ENCODE measurements around the gene TMEM130.
A peak's percentile ranks its signal among the peaks of the same experiment; 100 is the strongest.
"Not testable (repeated sequence)": the region's sequence is repeated elsewhere in the genome, so short reads cannot be mapped to it uniquely, and the experiment has no call there.

The TMEM130 gene

DNA sequence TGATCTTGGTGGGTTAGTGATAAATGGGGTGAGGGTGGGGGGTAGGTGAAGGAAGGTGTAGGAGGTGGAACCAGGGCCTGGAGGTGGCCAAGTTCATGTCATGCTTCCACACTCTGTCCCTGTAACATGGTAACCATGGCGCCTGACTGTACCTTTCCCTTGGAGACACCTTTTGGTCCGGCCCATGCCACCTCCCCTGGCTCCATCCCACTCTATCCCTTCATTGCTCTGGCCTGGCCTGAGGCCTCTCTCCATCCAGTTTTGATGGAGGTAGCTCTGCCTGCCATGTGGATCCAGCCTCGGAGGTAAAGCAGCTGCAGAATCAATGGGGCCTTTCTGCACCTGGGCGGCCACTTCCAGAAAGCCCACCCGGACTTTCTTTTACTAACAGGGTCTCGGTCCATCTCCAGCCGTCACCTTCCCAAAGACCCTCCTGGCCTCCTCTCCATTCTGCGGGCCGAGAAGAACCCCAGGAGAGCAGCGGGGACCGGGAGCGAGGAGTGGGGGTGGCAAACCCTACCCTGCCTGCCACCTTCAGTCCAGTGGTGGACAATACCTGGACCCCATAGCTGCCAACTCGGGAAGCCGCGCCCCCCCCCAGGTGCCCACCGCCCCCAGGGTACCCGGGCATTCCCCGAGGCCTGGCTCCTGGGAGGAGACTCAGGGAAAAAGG lies 8.0 kb upstream of the TMEM130 start:
- no peak for DNase-seq (ENCODE audit: low read depth in 2 of 2)

DNA sequence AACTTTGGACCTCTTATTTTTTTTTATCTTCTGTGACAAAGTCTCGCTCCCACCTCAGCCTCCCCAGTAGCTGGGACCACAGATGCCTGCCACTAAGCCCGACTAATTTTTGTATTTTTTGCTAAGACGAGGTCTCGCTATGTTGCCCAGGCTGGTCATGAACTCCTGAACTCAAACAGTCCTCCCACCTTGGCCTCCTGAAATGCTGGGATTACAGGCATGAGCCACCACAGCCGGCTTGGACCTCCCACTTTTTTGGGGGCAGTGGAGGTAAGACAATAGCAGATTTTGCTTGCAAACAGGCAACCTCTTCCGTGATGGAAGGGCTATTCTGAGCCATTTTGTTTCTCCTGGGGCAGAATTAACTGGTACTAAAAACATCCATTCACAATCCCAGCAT lies 7.3 kb upstream of the TMEM130 start:
- no peak for DNase-seq (ENCODE audit: low read depth in 2 of 2)

DNA sequence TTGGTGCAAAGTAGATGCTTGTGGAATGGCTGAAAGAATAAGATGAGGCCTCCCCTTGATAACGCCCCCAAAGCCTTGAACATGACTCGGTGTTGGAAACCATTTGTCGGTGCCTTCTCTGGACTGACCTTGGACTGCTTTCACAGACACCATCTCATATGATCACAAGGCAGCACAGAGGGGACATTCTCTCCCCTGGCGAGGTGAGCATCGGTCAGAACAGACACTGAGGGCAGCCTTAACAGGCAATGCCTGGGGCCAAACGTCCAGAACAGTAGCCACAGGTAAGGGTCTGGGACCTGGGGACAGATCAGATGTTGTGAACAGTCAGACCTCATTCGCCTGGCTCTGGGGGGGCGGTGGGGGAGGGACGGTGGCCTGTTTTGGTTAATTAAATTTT lies 5.7 kb upstream of the TMEM130 start:
- no peak for DNase-seq (ENCODE audit: low read depth in 2 of 2)

DNA sequence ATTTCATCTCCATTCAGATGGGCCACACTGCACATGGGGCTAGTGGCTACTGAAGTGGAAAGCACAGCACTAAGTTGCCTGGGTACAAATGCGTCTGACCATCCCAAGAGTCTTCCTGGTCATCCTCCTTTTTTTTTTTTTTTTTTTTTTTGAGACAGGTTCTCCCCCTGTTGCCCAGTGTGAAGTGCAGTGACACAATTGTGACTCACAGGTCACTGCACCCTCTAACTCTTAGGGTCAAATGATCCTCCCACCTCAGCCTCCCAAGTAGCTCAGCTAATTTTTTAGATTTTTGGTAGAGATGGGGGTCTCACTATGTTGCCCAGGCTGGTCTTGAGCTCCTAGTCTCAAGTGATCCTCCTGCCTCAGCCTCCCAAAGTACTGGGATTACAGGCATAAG lies 5.1 kb upstream of the TMEM130 start:
- DNase-seq (ENCODE audit: low read depth in 2 of 2) = no peak

DNA sequence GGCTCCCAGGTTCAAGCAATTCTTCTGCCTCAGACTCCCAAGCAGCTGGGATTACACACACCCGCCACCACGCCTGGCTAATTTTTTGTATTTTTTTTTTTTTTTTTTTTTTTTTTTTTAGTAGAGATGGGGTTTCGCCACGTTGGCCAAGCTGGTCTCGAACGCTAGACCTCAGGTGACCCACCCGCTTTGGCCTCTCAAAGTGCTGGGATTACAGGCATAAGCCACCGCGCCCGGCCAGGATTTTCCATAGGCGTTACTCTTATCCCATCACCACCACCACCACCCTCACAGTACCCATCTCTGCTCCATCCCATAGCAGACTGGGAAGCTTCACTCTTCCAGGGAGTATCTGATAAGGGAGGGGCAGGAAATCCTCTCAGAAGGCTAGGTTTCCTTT lies 3.8 kb upstream of the TMEM130 start:
- not testable (repeated sequence) for DNase-seq (ENCODE audit: low read depth in 2 of 2)

DNA sequence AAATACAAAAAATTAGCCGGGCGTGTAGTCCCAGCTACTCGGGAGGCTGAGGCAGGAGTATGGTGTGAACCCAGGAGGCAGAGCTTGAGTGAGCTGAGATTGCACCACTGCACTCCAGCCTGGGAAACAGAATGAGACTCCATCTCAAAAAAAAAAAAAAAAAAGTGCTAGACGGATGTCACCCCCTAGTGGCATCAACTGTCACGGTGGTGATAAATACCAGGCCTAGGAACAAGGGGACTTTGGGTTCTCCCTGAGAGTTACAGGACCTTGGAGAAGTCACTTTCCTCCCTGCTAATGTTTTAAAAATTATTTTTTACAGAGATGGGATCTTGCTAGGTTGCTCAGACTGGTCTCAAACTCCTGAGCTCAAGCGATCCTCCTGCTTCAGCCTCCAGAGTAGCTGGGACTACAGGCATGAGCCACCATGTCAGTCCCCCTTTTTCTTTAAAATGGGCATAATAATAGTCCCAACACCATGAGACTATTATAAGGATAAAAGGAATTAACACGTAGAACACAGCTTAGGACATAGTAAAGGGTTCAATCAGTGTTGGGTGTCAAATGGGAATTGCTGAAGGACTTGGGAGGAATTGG lies 2.6 kb upstream of the TMEM130 start:
- no peak for DNase-seq (ENCODE audit: low read depth in 2 of 2)

DNA sequence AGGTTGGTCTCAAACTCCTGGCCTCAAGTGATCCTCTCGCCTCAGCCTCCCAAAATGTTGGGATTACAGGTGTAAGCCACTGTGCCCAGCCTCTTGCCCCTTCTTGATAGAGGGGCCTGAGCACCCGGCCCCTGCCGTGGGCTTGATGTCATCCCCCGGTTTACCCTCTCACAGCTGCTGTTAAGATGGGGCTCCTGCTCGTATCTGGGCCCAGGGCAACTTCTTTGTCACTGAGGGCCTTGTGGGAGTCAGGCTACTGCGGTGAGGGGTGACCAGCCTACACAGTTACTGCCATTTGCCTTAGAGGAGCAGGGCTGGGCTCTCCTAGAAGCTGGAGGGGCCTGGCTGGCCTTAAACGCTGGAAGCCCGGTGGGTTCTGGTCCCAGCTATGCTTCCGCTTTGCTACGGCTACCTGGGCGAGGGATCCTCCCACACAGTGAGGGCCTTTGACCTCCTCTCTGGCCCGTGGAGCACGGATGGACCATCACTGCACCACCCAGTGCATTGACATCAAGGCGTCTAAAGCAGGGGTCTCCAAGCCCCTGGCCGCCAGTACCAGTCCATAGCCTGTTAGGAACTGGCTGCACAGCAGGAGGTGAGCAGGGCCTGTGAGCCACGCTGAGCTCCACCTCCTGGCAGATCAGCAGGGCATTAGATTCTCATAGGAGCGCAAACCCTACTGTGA lies 1.1 kb upstream of the TMEM130 start:
- no peak for DNase-seq (ENCODE audit: low read depth in 2 of 2)

DNA sequence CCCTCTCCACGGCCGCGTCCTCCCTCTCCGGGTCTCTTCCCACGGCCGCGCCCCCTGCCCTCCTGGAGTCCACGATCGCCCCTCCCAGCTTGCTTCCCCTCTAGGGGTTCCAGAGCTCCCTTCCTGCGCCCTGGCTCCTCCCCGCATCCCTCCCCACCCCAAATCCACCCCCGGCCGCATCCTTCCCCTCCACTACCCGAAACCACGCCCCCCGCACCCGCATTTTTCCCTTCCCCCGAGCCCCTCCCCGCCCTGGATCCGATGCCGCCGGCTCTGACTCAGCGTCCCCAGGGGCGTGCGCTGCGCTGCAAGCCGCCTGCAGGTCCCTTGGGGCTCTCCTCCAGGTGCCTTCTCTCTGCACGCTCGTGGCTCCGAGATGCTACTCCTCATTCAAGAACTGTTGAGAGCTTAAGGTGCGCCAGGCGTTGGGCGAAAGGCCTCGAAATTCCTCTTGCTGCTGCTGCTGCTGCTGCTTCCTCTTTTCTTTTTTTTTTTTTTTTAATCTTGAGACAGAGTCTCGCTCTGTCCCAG lies 372 bp upstream of the TMEM130 start:
- DNase-seq (ENCODE audit: low read depth in 2 of 2) = peak; percentile 46 to 74

DNA sequence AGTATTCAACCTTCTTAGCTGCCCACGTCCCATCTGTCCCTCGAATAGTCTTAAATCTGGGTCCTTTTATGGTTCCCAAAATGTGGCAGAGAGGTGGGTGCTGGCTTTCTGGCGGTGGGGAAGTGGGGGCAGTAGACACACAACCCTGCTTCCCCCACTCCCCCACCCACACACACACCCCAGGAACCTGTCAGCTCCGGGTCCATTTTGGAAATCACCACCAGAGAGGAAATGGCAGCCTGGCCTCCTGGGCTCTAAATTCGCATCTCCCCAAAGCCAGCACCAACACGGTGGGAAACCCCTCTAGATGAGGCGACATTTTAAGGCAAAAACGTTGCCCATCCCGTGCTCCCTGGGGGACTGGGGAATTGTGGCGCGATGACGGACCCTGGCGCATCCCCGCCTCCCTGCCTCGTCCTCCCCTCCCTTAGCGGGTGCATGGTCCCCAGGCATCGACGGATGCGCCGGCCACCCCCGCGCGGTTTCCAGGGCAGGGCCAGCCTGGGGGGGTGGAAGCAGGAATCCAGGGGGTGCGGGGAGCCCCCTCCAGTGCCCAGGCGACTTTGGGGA lies 702 bp downstream of the TMEM130 start:
- DNase-seq (ENCODE audit: low read depth in 2 of 2) = no peak

DNA sequence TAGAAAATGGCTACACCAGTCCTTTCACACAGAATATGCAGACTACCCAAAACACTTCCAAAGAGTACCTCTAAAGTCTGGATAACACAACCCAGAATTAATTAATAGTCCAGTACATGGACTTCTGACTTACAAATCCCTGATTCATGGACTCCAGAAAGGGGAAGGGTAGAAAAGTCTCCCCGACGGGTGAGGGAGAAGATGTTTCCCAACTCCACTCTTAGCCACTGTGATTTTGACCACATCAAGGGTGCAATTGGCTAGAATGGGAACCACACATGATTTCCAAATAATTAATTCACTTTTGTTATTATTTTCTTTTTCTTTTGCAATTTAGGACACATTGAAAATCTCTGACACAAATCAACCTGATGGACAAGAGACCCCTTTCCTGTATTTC lies 1.4 kb downstream of the TMEM130 start:
- DNase-seq (ENCODE audit: low read depth in 2 of 2) = no peak

DNA sequence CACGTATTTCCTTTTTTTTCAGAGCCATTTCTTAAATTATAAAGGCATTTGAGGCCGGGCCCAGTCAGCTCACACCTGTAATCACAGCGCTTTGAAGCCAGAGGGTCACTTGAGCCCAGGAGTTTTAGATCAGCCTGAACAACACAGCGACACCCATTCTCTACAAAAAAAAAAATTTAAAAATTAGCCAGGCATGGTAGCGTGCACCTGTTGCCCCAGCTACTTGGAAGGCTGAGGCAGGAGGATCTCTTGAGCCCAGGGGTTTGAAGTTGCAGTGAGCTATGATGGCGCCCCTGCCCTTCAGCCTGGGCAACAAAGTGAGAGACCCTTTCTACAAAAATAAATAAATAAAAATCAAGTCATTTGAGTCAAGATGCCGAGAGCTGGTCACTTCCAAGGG lies 3.0 kb downstream of the TMEM130 start:
- DNase-seq (ENCODE audit: low read depth in 2 of 2) = no peak

DNA sequence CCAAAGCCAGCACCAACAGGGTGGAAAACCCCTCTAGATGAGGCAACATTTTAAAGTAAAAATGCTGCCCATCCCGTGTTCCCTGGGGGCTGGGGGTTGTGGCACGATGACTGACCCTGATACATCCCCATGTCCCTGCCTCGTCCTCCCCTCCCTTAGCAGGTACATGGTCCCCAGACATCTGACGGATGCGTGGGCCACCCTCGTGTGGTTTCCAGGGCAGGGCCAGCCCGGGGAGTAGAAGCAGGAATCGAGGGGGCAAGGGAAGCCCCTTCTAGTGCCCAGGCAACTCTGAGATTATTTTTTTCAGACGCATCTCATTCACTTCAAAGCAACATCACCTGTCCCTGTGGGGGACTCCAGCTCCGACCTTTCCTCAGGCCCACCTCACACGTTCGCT lies 3.5 kb downstream of the TMEM130 start:
- no peak for DNase-seq (ENCODE audit: low read depth in 2 of 2)

DNA sequence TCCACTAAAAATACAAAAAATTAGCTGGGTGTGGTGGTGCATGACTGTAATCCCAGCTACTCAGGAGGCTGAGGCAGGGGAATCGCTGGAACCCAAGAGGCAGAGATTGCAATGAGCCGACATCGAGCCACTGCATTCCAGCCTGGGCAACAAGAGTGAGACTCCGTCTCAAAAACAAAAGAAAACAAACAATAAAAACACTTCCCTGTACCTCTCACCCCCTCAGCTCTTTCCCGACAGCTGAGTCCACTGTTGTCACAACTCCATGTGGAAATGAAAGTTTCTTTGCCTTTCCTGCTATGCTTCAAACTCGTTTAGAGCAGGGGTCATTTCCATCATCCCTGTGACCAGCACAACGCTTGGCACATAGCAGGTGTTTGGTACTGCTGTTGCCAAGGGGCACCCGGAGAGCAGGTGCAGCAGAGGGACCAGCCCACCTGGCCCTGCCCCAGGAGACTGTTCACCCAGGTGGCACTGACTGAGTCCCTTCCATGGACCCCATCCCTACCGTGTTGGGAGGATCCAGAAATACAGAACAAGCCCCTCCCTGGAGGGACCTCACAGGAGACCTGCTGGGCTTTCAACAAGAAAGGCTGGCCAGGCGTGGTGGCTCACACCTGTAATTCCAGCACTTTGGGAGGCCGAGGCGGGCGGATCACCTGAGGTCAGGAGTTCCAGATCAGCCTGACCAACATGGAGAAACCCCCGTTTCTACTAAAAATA lies 4.9 kb downstream of the TMEM130 start:
- no peak for DNase-seq (ENCODE audit: low read depth in 2 of 2)

DNA sequence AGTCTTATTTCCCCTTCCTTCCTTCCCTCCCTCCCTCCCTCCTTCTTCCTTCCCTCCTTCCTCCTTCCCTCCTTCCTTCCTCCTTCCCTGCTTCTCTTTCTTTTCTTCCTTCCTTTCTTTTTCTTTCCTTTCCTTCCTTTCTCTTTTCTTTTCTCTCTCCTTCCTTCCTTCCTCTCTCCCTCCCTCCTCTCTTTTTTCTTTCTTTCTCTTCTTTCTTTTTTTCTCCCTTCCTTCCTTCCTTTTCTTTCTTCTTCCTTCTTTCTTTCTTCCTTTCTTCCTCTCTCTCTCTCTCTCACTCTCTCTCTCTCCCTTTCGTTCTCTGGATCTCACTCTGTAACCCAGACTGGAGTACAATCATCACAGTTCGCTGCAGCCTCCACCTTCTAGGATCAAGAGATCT lies 6.2 kb downstream of the TMEM130 start:
- no peak for DNase-seq (ENCODE audit: low read depth in 2 of 2)

DNA sequence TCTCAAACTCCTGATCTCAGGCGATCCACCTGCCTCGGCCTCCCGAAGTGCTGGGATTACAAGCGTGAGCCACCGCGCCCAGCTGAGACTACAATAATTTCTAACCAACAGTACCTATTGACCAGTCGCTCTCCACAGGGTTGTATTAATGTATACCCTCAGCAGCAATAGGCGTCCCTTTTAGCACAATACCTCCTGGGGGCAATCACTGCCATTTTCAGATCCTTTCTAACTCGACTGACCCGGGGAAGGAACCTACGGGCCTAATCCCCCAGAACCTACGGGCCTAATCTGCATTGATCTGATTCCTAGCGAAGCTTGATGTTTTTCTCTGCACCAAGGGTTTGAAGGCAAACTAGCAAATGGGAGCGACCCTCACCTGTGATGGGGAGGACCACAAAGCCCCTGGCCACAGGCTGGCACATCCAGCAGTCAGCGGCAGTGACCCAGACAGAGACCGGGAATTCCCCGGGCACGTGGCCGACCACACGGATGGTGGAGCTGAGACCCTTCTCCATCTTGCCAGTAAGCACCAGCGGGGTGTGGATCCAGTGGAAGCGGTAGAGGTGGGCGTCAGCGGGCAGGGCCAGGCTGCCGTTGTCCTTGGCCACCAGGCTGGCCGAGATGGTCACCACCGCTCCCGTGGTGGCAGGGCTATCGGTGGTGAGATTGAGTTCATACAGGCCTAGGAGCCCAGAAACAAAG lies 6.9 kb downstream of the TMEM130 start:
- no peak for DNase-seq (ENCODE audit: low read depth in 2 of 2)

DNA sequence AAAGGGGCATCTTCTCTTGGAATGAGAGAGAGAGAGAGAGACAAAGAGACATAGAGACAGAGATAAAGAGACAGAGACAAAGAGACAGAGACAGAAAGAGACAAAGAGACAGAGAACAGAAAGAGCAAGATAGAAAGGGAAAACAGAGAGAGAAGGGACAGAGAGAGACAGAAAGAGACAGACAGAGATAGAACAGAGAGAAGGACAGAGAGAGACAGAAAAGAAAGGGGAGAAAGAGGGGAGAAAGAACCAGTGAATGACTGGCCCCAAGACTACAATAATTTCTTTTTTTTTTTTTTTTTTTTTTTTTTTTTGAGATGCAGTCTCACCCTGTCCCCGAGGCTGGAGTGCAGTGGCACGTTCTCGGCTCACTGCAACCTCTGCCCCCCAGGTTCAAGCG lies 7.6 kb downstream of the TMEM130 start:
- DNase-seq (ENCODE audit: low read depth in 2 of 2) = no peak

DNA sequence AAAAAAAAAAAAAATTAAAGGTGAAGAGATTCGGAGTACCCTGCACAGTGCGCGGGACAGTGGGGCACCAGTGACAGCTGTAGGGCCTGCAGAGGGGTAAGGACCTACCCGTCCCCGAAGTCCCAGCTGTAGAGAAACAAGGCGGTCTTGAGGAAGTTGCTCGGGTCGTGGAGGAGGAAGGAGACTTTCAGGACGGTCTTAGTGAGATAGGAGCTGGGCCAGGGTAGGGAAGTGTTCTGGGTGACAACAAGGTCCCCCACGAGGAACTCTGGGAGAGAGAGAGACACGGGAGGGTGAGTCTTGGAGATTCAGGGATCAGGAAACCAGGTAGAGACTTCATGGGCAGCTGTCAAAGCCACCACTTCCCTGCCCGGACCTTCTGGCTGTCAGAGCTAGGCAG lies 9.7 kb downstream of the TMEM130 start:
- DNase-seq (ENCODE audit: low read depth in 2 of 2) = no peak

DNA sequence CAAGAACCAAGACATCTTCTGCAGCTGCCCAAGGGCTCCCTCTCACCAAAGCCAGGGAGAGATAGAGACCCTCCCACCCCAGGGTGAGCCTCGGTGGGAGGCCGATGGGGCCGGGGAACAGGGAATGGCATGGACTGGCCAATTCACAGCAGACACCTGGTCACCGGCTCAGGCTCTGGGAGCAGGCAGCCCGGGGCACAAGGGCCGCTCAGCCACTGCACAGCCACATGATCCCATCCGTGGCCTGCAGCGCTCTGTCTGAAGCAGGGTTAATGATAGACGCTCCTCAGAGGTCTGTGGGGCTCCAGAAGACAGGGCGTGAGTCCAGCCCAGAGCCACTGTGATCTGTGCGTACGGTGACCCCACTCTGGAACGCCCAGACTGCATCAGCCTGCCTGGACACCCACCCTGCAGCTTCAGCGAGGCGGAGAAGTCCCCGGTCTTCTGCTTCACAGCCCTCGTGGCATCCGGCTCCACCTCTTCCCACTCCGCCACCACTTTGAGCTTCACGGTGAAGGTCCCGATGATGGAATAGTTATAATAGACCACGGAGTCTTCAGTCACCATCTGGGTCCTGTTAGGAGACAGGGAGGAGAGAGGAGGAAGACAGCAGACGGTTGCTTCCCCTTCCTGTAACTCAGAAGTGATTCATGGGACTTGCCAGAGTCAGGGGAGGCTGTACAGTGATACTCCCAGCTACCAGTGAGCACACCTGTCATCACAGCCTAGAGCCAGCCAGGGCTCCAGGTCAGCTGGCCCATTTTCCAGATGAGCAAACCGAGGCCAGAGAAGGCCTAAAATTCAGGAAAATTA lies 14.0 kb downstream of the TMEM130 start:
- DNase-seq (ENCODE audit: low read depth in 2 of 2) = no peak

DNA sequence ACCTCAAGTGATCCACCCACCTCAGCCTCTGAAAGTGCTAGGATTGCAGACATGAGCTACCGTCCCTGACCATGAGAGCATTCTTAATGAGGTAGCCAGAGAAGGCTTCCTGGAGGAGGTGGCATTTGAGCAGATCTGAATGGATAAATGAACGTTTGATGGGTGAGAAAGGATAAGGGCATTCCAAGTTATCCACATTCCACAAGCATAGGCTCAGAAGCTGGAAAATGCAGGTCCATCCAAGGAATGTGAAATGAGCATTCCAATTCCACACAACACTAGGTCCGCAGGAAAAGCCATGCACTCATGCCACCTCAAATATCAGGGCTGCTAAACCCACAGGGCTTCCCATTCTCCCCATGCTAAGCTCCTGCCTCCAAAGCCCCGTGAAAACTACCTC lies 17.0 kb downstream of the TMEM130 start:
- no peak for DNase-seq (ENCODE audit: low read depth in 2 of 2)

DNA sequence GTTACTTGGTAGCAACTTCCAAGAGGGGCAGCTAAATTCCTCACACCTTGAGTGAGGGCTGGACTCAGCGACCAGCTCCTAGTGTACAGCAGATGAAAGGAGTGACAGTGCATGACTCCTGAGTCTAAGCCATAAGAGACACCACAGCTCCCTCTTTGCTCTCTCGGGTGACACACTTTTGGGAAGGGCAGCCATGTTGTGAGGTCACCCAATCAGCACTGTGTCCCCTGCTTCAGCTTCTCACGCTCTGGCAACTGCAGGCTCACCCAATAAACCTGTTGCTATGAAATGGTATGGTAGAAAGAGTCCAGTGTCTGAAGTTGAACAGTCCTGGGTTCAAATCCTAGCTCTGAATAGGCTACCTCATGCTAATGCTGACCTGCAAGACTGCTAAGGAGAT lies 20.9 kb downstream of the TMEM130 start:
- DNase-seq (ENCODE audit: low read depth in 2 of 2) = no peak

DNA sequence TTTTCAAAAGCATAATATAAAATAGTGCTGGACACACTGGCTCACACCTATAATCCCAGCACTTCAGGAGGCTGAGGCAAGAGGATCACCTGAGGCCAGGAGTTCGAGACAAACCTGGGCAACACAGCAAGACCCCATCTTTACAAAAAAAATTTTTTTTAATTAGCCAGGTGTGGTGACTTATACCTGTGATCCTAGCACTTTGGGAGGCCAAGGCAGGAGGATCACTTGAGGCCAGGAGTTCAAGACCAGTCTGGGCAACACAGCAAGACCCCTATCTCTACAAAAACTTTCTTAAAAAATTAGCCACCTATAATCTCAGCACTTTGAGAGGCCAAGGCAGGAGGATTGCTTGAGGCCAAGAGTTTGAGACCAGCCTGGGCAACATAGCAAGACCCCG lies 27.3 kb downstream of the TMEM130 start:
- not testable (repeated sequence) for DNase-seq (ENCODE audit: low read depth in 2 of 2)

Measured in stimulated activated CD4-positive, alpha-beta T cell treated with anti-CD3 and anti-CD28 coated beads, Interleukin-12 subunit alpha, Interleukin-12 subunit beta, amount 100 ng/mL, for 24 hours (primary cell).